ENCODE data around the gene RREB1.
"Not testable (repeated sequence)": the region's sequence is repeated elsewhere in the genome, so short reads cannot be mapped to it uniquely, and the experiment has no call there.

RREB1 gene

DNA sequence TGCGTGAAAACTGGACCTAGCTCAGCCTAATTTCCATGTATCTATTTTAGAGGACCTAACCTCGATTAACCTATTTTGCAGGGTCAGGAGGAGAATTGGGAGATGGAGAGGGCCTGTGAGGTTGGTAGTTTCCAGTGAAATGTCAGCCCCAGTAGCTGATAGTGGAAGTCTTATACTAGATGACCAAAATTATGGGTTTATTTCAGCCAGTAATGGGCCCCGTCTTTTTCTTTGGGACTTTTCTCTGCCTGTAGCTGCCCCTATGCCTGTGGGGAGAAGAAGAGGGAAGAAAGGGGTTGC is 37.8 kb downstream of the RREB1 start:
- no peak for DNase-seq

DNA sequence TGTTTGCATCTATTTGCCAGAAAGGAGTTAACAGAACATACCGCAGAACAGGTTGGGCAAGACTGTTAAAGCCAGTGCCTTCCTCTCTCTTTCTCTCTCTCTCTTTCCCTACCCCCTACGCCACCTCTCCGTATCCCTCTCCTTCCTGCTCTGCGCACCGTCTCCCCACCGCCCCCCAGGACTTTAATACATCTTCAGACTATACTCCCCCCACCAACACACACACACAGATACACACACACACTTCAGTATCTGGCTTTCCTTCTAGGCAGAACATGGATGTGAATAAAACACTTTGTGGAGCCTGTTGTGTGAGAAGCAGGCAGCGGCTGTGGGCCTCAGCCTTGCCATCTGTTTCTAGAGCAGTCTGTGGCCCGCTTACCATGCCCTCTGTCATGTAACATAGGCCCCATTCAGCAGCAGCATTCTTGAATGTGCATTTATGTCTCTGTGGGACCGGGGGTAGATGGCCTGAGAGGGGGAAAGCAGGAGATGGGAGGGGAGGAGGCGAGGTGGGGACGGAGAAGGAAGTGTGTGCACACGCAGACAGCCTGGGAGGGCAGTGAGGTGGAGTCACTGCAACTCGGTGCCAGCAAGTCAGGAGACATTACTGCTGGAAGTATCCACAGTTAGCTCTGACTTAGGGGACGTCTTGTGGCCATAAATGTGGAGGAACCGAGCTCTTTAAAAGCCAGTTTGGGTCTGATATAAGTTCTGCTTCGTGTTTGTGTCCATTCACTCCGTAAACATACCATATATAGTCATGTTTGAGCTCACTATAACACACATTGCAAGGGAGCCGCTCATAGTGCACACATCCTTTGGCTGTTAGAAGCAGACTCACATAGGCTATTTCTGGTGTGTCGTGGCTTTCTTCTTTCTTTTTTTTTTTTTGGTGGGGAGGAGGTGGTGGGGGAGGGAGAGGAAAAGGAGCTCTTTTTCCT is 38.4 kb downstream of the RREB1 start:
- DNase-seq = peak; percentile 89

DNA sequence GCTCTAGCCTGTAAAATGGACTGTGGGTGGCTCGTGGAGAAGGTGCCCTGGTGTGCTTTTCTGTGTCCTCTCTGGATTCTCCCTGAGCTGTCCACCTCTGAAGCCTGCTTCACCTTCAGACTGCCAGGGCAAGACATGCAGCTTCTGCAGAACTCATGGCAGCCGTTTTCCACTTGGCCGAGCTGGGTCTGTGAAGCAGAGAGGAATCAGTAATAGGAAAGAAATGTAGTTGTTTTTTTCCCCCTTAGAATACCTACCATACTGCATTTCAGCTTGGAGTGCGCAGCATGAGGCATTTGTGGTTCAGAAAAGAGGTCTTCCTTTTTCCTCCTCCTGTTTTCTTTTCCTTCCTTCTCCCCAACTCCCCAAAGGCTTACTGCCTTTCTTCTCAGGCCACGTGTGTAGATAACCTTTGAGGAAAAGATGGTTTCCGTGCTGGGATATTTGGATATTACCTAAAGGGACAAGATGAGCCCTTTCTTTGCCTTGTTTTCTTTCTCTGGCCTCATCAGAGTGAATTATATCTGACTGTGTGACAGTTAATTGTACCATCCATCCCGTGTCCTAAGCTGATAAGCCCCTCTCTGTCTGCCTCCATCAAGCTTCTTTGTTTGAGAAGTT is 39.4 kb downstream of the RREB1 start:
- no peak for DNase-seq

- peak; percentile 78 for DNase-seq
These were observed 40.5 kb downstream of the RREB1 start for GRCh38 chr6:7148100-7148822.

GRCh38 chr6:7150381-7151064 is 42.8 kb downstream of the RREB1 start:
- DNase-seq = no peak

DNA sequence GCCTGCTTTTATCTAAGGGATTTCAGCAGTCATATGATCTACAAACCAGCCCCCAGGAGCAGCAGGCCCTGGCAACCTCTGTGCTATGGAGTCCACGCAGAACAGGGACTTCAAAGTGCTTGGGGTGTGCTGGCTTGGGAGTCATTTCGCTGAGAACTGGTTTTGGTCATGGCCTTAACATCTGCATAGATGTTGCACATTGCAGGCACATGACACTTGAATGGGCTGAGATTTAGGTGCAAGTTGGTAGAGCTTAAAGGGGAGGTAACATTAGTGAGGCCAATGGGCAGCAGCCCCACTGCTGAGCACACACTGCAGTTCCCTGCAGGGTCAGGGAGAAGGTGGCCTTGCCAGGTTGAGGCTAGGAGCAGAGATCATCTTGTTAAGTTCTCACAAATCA is 43.6 kb downstream of the RREB1 start:
- DNase-seq = no peak

DNA sequence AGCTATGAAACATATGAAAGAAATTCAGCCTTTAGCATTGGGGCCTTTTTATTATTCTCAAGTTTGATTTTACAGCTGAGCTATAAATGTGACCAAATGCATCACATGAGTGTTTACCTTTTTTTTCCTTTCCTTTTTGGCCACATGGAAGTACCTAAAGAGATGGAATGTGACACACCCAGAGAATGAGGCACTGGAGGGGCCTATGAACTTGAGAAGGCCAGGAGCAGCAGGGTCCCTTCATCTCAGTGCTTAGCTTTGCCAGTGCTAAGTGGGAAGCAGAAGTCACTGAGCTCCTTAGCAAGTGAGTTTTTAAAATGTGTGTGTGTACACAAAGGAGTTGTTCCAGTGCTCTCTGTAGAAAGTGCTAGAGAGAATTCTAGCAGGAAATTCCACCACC is 44.7 kb downstream of the RREB1 start:
- DNase-seq = no peak

DNA sequence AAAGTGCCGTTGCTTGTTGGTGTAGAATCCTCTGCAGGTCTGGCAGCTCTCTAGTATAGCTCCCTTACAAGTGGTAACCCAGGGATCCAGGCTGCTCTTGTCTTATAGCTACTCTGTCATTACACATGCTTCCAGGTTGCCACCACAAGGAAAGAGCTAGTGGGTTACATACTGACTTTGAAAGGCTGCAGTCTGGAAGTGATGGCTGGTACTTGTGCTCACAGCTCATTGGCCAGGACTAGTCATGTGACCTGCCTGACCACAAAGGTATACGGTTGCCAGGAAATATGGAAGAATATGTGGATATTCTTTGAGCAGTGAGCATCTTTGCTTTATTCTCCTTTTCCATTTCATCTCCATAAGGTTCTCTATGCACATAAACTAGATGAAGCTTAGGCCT is 46.0 kb downstream of the RREB1 start:
- no peak for DNase-seq

DNA sequence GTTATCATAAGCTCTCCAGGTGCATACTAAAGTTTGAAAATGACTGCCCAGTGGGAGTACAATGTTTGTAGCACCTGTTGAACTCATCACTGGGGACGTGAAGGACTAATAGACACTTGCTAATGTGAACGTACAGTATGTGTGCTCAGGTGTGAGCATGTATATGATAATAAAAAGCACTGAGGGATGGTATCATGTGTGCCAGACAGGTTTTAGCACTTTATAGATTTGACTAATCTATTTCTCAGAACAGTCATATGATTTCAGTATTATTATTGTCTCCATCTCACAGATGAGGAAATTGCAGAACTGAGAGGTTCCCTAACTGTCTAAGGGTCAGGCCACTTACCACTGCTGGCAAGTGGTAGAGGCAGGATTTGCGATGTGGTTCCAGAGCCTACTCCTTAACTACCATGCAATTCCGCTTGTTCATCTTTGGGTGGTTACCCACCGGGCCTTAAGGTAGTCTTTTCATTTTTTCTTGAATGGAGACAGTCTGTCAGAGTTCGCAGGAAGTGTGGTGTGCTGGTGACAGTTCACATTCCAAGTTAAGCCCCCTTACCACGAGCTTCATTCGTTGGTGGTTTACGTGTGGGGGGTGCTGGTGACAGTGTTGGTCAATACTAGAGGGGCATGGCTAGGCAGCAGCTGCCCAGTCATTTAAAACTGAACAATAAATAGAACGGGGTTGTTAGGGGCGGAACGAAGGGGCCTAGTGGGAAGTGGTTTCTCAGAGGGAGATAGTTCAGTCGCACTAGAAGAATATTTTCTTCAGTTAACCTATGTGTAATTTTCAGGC is 46.8 kb downstream of the RREB1 start:
- no peak for DNase-seq

DNA sequence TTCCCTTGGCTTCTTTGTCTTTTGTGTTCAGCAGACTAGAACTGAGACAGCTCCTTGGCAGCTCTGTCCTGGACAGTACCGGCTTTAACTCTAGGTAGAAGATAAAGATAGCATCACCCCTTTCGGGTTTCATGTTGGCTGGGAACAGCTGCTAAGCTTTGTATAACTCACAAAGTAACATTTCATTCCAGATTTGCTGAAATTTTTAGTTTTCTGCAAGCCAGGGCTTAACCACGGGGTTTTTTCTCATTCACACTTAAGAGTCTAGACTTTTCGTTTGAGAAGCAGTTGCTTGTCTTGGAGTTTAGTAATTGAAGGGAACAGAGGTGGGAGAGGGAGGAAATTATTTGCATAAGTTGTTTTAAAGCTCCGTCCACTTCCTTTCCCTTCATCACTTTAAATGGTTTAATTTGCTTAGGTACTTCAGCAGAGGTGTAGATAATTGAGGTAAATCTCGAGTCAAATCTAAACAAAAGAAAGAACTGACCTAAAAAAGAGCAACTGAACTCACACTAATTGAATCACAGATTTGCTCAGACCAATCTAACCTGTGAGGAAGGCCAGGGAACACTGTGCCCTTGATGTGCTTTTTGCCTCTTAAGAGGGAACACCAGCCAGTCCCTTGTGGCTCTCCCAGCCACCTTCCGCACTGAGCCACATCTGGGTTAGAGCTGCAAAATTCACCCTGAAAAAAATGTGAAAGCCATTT is 48.3 kb downstream of the RREB1 start:
- DNase-seq = no peak

DNA sequence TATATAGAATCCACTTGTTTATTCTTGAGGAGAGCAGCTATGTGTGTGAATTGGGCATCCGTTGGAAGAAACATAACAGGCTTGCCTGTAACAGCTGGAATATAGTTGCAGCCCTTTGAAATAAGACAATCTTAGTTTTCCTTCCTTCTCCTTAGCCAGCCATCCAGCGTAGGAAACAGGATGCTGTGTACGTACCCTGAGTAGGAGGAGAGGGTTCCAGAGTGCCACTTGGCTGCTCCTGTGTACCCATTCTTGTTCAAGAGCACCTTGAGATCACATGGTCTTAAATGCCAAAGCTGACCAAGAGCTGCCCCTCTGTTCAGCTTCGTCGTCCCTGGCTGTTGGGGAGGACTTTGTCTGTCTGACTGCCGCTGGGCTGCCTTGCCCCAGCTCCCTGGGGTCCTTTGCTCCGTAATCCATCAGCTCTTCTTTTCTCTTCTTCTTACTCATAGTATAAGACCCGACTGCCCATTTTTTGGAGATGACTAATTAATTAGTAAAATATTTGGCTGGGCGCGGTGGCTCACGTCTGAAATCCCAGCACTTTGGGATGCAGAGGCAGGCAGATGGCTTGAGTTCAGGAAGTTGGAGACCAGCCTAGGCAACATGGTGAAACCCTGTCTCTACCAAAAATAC is 49.0 kb downstream of the RREB1 start:
- peak; percentile 95 for DNase-seq

DNA sequence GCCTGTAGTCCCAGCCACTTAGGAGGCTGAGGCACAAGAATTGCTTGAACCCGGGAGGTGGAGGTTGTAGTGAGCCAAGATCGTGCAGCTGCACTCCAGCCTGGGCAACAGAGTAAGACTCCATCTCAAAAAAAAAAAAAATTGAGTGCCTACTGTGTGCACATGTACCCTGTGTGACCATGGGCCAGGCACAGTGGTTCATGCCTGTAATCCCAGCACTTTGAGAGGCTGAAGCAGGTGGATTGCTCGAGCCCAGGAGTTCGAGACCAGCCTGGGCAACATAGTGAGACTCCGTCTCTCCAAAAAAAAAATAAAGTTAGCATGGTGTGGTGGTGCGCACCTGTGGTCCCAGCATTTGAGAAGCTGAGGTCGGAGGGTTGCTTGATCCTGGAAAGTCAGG is 49.5 kb downstream of the RREB1 start:
- not testable (repeated sequence) for DNase-seq

GRCh38 chr6:7157752-7158616 is 50.2 kb downstream of the RREB1 start:
- peak; percentile 84 for DNase-seq

DNA sequence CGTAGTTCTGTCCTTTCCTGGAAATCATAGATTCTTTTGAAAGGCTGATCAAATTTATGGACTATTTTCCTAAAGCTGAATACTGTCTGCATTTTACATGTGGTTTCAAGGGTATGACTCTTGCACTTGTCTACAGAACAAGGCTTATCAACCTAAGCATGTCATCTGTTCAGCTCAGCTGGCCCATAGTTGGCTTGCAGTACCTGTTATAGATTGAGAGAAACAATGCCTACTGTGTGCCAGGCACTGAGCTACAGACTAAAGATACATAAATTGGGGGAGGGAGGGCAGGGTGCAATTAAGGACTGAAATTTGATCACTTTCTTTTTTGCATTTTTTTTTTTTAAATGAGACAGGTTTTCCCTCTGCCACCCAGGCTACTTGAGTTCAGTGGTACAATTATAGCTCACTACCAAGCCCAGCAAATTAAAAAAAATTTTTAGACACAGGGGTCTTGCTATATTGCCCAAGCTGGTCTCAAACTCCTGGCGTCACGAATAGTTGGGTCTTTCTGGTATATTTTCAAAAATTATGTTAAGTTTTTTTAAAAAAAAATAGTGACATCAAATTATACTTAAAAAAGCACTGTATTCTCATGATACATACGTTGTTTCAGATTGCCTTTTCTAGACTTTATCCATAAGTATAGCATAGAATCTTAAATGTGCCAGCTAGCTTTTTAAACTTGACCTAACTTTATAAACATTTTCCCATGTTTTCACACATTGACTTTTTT is 52.2 kb downstream of the RREB1 start:
- DNase-seq = no peak

DNA sequence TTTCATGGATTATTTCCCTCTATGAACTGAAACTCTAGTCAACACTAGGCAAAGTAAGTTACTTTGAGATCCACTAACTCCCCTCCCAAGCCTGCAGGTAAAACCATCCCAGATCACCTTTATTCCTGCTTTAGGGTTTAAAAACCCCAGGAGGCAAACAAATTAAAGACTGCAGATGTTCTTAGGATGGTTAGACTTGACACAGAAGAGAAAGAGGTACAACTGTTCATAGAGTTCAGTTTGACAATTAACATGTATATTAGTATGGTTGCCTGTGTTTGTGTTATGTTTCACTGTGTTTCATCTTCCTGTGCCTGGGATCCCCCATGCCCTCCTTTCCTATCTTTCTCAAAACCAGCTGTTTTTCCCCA is 53.5 kb downstream of the RREB1 start:
- DNase-seq = no peak

- no peak for DNase-seq
These were observed 54.1 kb downstream of the RREB1 start for GRCh38 chr6:7161845-7162244.

- DNase-seq = no peak
These were observed 55.9 kb downstream of the RREB1 start for GRCh38 chr6:7163661-7164071.

DNA sequence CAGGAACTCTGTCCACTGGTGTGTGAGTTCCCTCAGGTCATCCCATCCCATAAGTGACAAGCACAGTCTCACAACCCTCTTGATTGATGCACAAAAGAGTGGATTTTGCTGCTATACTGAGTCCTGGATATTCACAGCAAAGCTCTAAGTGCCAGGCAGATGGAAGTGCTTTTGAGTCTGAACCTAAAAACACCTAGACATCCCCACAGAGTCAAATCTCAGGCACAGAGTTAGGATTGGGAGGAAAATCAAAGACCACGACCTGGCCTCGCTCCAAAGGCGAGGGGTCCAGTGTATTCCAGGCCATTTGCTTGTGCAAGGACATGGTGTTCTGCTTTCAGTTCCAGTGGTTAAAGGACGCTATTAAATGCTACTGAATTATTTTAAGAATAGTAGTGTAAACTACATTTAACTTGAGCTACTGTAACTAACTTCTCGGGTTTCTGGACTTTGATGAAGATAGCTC is 56.8 kb downstream of the RREB1 start:
- DNase-seq = no peak

Data from fibroblast of upper back skin (primary cell).